OCI-LY1 (cell line): Measurements from ENCODE around the gene SPART.

Experiments used
- H2AFZ ChIP-seq: fragments of 200-600 bp; sonication (generic), shearing (Covaris generic); 2 replicates; pipeline ENCODE4 v1.6.0; 2014; ENCODE audit warnings: antibody characterized with exemption, mild to moderate bottlenecking, low read length
- H3F3A ChIP-seq: fragments of 200-600 bp; sonication (generic), shearing (Covaris generic); 2 replicates; pipeline ENCODE4 v1.6.0; 2014; ENCODE audit warnings: mild to moderate bottlenecking, antibody characterized with exemption, low read length, moderate library complexity; ENCODE audit not compliant: insufficient read depth
- H3K27ac ChIP-seq: fragments of 200-600 bp; sonication (generic); 2 replicates; pipeline ENCODE4 v1.5.1; 2014; ENCODE audit warnings: low read length, mixed run types, mild to moderate bottlenecking, low read depth; ENCODE audit not compliant: poor library complexity, severe bottlenecking
- H3K27me3 ChIP-seq: fragments of 200-600 bp; sonication (generic); 2 replicates; pipeline ENCODE4 v1.6.0; 2014; ENCODE audit warnings: antibody characterized with exemption, mild to moderate bottlenecking, low read length, moderate library complexity; ENCODE audit not compliant: insufficient read depth
- H3K36me3 ChIP-seq: fragments of 200-600 bp; sonication (generic); 2 replicates; pipeline ENCODE4 v1.6.1; 2014; ENCODE audit warnings: mild to moderate bottlenecking, antibody characterized with exemption, low read length, moderate library complexity, mixed read lengths; ENCODE audit not compliant: insufficient read depth
- H3K4me1 ChIP-seq: fragments of 200-600 bp; sonication (generic); 2 replicates; pipeline ENCODE4 v1.5.1; 2014; ENCODE audit warnings: mild to moderate bottlenecking, low read length, moderate library complexity; ENCODE audit not compliant: insufficient read depth, severe bottlenecking
- H3K4me2 ChIP-seq: fragments of 200-600 bp; sonication (generic), shearing (Covaris generic); 2 replicates; pipeline ENCODE4 v1.6.1; 2014; ENCODE audit warnings: low read length
- H3K4me3 ChIP-seq: fragments of 200-600 bp; sonication (generic); 2 replicates; pipeline ENCODE4 v1.5.1; 2014; ENCODE audit warnings: low read length, low read depth, mild to moderate bottlenecking, mixed read lengths; ENCODE audit not compliant: poor library complexity, severe bottlenecking
- H3K79me2 ChIP-seq: fragments of 200-600 bp; shearing (Covaris generic); 2 replicates; pipeline ENCODE4 v1.6.1; 2016; ENCODE audit warnings: mixed run types, low read length, mixed read lengths; ENCODE audit not compliant: insufficient read depth
- H3K9ac ChIP-seq: fragments of 200-600 bp; sonication (generic), shearing (Covaris generic); 2 replicates; pipeline ENCODE4 v1.6.1; 2014; ENCODE audit warnings: mild to moderate bottlenecking, low read length, mixed read lengths
- H3K9me2 ChIP-seq: fragments of 200-600 bp; sonication (generic), shearing (Covaris generic); 2 replicates; pipeline ENCODE4 v1.6.1; 2014; ENCODE audit warnings: low read depth, mild to moderate bottlenecking, low read length, mixed read lengths
- H3K9me3 ChIP-seq: fragments of 200-600 bp; shearing (Covaris generic); 2 replicates; pipeline ENCODE4 v1.6.1; 2014; ENCODE audit warnings: low read length, mixed read lengths
- H4K20me1 ChIP-seq: fragments of 200-600 bp; sonication (generic), shearing (Covaris generic); 2 replicates; pipeline ENCODE4 v1.6.0; 2016; ENCODE audit warnings: mild to moderate bottlenecking, low read length; ENCODE audit not compliant: insufficient read depth
- EZH2 ChIP-seq: fragments of 200-600 bp; sonication (generic), shearing (Covaris generic); IDR thresholded peaks from 2 replicates; pipeline ENCODE4 v1.8.0; 2017; ENCODE audit warnings: borderline replicate concordance, mixed run types, mild to moderate bottlenecking, antibody characterized with exemption, low read length, moderate library complexity, mixed read lengths
- TF ChIP-seq, protein P1 (sequence below): fragments of 200-600 bp; sonication (generic), shearing (Covaris generic); IDR thresholded peaks from 2 replicates; pipeline ENCODE4 v1.5.1; 2017; ENCODE audit warnings: mild to moderate bottlenecking, antibody characterized with exemption, low read length, moderate library complexity, mixed read lengths

The SPART gene

DNA sequence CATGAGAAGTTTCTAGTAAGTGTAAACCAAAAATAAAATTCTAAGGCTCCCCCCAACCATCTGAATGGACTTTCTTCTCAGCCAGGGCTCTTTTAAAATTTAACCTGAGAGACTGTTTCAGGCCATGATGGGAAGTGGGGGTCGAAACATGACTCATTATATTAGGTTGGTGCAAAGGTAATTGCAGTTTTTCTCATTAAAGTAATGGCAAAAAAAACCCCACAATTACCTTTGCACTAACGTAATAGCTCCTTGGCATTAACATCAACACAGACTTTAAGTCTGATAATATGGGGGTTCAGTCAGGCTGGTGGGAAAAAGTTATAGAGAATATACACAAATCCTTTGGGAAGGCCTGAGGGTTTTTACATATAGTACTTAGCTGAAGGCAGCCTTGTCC, 9.4 kb upstream of the SPART start:
- Histone ChIP-seq H3K27me3 (no peaks in the 10 kb centered on the region), H2AFZ (no peak overlapping the region), H3K9me2 (no peaks in the 10 kb centered on the region), H3F3A (no peaks in the 10 kb centered on the region), H4K20me1 (no peaks in the 10 kb centered on the region), H3K27ac (no peak overlapping the region), H3K4me3 (no peak overlapping the region), H3K36me3 (no peaks in the 10 kb centered on the region), H3K9me3 (no peaks in the 10 kb centered on the region), H3K9ac (no peak overlapping the region), H3K4me2 (no peak overlapping the region), H3K4me1 (no peaks in the 10 kb centered on the region), H3K79me2 (no peaks in the 10 kb centered on the region)
- TF ChIP-seq, protein P1, sequence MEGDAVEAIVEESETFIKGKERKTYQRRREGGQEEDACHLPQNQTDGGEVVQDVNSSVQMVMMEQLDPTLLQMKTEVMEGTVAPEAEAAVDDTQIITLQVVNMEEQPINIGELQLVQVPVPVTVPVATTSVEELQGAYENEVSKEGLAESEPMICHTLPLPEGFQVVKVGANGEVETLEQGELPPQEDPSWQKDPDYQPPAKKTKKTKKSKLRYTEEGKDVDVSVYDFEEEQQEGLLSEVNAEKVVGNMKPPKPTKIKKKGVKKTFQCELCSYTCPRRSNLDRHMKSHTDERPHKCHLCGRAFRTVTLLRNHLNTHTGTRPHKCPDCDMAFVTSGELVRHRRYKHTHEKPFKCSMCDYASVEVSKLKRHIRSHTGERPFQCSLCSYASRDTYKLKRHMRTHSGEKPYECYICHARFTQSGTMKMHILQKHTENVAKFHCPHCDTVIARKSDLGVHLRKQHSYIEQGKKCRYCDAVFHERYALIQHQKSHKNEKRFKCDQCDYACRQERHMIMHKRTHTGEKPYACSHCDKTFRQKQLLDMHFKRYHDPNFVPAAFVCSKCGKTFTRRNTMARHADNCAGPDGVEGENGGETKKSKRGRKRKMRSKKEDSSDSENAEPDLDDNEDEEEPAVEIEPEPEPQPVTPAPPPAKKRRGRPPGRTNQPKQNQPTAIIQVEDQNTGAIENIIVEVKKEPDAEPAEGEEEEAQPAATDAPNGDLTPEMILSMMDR = no peak
- no peak for TF ChIP-seq EZH2

- Histone ChIP-seq H3F3A (no peaks in the 10 kb centered on the region), H3K9me2 (no peaks in the 10 kb centered on the region), H3K9ac (no peak overlapping the region), H3K27ac (no peak overlapping the region), H4K20me1 (no peaks in the 10 kb centered on the region), H3K79me2 (no peaks in the 10 kb centered on the region), H3K4me2 (no peak overlapping the region), H3K36me3 (no peaks in the 10 kb centered on the region), H2AFZ (no peak overlapping the region), H3K27me3 (no peaks in the 10 kb centered on the region), H3K4me1 (no peaks in the 10 kb centered on the region), H3K4me3 (no peak overlapping the region), H3K9me3 (no peaks in the 10 kb centered on the region)
- TF ChIP-seq, protein P1 = no peak
- no peak for TF ChIP-seq EZH2
Observed at GRCh38 chr13:36354842-36355623, 8.8 kb upstream of the SPART start.

DNA sequence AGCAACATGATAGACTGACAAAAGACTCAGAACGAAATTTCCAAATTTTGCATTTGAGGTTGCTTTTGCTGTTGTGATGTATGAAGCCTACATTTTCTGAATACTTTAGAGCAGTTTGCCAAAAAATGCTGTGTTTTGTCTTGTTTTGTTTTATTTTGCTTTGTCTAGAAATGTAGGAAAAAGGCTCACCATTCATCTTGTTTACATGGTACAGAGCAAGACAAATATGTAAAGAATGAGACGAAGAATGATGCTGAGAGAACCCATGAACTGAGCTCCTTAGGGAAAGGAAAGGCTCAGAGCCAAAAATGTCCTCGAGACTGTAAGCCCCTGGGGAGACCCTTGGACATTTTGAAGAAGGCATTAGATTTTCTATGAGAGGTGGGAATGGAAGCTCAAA, 6.8 kb upstream of the SPART start:
- no peak overlapping the region for H3K9ac ChIP-seq
- no peaks in the 10 kb centered on the region for H3K9me3 ChIP-seq
- no peaks in the 10 kb centered on the region for H4K20me1 ChIP-seq
- no peaks in the 10 kb centered on the region for H3K9me2 ChIP-seq
- H3K27me3 ChIP-seq = no peaks in the 10 kb centered on the region
- TF ChIP-seq, protein P1 = no peak
- TF ChIP-seq EZH2 = no peak
- H3K4me1 ChIP-seq = no peaks in the 10 kb centered on the region
- no peaks in the 10 kb centered on the region for H3K36me3 ChIP-seq
- H3K79me2 ChIP-seq = no peaks in the 10 kb centered on the region
- H3F3A ChIP-seq = no peaks in the 10 kb centered on the region
- H2AFZ ChIP-seq = no peak overlapping the region
- no peak overlapping the region for H3K4me3 ChIP-seq
- no peak overlapping the region for H3K4me2 ChIP-seq
- no peak overlapping the region for H3K27ac ChIP-seq
